Fibroblast of villous mesenchyme (primary cell): Measurements from ENCODE around the gene CFAP58. TPM values are rescaled to one million over a fixed set of nuclear protein-coding genes. Genes with fewer than 3 reads are reported as not detected.

Experiments used
- DNase-seq: peaks from one replicate; pipeline ENCODE4 v3.0.0-alpha.2; 2010; ENCODE audit warnings: low read depth
- H3K4me3 ChIP-seq: 2 replicates; pipeline ENCODE4 v1.5.1; 2011; ENCODE audit warnings: low read depth, mild to moderate bottlenecking, low read length
- total RNA-seq: library from RNA; depleted of rRNA; stranded (reverse); fragments of >200 nt; gene quantifications from 2 replicates; pipeline ENCODE4 v1.2.3, GENCODE V29; 2012
- TF ChIP-seq, protein P1 (sequence below): IDR thresholded peaks from 2 replicates; pipeline ENCODE4 v1.5.1; 2012; ENCODE audit warnings: low read depth, mild to moderate bottlenecking, low read length; ENCODE audit not compliant: insufficient read depth

Gene CFAP58
- total RNA-seq, 1 donor: 0.43 TPM

DNA sequence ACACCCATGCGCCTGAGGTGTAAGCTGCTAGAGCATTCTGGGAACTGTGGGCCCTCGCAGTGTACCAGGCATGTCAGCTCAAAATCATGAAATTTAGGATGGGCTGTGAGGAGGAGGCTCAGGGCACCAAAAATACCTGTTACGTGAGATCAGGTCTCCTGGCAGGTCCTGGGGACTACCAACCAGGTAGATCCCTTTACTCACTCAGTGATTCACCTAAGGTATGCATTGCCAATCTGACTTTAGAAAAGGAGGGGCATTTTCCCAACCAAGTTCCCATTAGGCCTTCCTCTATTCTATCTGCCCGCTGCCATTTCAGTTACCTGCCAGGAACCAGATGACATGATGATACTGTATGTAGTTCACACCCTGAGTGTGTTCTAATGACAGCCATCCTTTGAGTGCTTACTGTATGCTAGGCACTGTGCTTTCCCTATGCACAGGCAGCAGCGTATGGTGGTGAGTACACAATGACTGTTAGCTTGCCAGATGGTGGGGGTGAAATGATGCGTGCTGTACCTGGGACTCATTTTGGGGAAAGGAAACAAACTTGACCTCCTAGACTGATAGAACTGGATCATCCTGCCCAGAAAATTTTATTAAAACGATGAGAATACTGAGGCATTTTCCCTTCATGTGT lies 62.0 kb downstream of the CFAP58 start:
- DNase-seq: no peak
- H3K4me3 ChIP-seq: no peak overlapping the region
- TF ChIP-seq, protein P1, sequence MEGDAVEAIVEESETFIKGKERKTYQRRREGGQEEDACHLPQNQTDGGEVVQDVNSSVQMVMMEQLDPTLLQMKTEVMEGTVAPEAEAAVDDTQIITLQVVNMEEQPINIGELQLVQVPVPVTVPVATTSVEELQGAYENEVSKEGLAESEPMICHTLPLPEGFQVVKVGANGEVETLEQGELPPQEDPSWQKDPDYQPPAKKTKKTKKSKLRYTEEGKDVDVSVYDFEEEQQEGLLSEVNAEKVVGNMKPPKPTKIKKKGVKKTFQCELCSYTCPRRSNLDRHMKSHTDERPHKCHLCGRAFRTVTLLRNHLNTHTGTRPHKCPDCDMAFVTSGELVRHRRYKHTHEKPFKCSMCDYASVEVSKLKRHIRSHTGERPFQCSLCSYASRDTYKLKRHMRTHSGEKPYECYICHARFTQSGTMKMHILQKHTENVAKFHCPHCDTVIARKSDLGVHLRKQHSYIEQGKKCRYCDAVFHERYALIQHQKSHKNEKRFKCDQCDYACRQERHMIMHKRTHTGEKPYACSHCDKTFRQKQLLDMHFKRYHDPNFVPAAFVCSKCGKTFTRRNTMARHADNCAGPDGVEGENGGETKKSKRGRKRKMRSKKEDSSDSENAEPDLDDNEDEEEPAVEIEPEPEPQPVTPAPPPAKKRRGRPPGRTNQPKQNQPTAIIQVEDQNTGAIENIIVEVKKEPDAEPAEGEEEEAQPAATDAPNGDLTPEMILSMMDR: no peak

DNA sequence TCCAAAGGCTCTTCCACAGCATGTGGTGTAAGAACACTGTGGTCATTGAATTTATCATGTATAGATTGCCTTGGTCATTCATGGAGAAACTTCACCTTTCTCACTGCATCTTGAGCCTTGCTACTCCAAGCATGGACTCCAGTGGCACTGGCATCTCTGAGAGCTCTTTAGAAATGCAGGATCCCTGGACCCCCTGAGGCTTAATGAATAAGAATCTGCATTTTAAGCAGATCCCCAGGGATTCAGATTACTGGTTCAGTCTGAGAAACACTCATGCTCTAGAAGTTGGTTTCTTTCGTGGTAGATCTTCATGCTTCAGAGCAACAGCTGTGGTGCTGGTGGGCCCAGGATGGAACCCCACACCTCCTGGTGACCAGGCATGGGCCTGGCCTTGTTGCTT lies 63.2 kb downstream of the CFAP58 start:
- DNase-seq: no peak
- H3K4me3 ChIP-seq: no peak overlapping the region
- TF ChIP-seq, protein P1: no peak

DNA sequence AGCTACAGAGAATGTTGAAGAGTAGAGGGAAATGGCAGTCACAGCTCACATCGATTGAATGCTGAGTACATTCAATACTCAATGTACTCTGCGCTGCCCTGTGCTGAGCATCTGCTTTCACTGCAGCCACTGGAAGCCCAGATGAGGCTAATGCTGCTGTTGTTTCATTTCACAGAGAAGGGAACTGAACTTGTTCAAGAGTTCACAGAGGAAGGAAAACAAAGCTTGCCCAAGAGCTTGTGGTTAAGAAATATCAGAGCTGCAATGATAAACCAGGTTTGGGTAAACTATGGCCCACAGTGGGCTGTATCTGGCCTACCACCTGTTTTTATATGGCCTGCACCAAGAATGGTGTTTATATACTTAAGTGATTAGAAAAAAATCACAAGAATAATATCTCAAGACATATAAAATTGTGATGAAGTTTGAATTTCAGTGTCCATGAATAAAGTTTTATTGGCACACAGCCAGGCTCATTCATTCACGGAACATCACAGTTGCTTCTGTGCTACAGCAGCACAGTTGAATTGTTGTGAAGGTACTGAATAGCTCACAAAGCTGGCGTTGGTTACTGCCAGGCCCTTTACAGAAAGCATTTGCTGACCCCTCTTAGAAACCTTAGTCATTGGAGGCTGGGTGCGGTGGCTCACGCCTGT lies 64.1 kb downstream of the CFAP58 start:
- peak; percentile 13 for DNase-seq
- H3K4me3 ChIP-seq: no peak overlapping the region
- TF ChIP-seq, protein P1: no peak

DNA sequence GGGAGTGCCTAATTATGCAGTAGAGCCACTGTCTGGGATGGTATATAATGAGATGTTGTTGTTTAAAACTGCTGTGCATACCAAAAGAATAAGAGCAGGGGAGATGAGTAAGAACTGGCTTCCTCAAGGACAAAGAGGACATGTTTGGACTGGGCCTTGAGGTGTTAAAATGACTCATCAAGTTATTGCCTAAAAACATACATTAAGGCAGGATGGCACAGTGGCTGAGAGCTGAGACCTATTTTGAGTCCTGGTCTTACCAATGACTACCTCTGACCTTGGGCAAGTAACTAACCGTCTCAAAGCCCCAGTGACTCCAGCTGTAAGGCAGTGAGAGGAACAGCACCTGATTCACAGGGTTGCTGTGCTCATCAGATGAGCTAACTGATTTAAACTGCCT lies 71.1 kb downstream of the CFAP58 start:
- DNase-seq: no peak
- TF ChIP-seq, protein P1: no peak
- H3K4me3 ChIP-seq: no peak overlapping the region

DNA sequence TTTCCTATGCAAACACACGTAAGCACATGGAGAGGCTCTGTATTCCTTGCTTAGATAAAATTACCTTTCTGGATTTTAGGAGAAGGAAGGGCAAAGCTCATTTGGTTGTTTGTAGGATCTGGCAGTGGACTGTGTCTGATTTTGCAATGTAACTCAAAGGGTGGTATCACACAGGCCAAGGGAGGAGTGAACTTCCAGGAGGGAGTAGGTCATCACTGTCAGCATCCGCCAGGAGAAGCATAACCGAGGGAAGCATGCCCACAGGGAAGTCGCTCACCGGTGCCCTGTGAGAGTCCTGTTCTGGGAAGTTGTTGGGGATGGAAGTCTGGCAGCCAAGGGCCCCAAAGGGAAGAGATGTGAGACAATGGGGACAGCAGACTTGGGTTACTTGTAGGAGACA lies 74.4 kb downstream of the CFAP58 start:
- TF ChIP-seq, protein P1: no peak
- no peak overlapping the region for H3K4me3 ChIP-seq
- DNase-seq: no peak

DNA sequence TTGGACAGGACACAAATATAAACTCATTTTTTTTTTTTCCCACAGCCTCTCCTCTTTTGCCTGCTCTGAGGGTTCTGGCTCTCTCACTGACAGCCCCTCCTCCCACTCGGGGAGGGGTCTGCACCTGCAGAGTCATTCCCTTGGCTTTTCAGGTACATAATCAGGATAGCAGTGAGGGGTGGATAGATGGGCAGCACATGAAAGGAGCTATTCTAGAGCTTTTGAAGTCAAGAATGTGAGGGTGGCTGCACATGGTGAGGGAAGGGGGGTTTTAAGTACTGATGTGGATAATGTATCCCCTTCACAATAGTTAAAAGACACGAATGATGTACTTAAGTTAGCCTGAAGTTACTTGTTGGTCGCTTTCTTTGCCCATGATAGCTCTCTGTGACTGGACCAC lies 76.2 kb downstream of the CFAP58 start:
- no peak for DNase-seq

More for the DNA sequence above, 76.2 kb downstream of the CFAP58 start:
- H3K4me3 ChIP-seq: no peak overlapping the region
- TF ChIP-seq, protein P1: no peak
